Mesodermal cell (in vitro differentiated cells): ENCODE measurements around the gene ACOX2.
A peak's percentile ranks its signal among the peaks of the same experiment; 100 is the strongest.

Source experiments
- H3K27ac ChIP-seq: 2 replicates; pipeline ENCODE4 v1.7.0; 2013; ENCODE audit warnings: mild to moderate bottlenecking, low read depth, low read length, moderate library complexity; ENCODE audit not compliant: severe bottlenecking
- H3K36me3 ChIP-seq: 2 replicates; pipeline ENCODE4 v1.7.1; 2013; ENCODE audit warnings: mild to moderate bottlenecking, low read length, moderate library complexity; ENCODE audit not compliant: control insufficient read depth, insufficient read depth
- H3K4me1 ChIP-seq: one replicate; pipeline ENCODE4 v1.7.1; 2013; ENCODE audit warnings: mild to moderate bottlenecking, low read length; ENCODE audit not compliant: insufficient read depth, control insufficient read depth, poor library complexity, severe bottlenecking
- H3K4me3 ChIP-seq: 2 replicates; pipeline ENCODE4 v1.7.0; 2013; ENCODE audit warnings: low read length, control low read depth, mild to moderate bottlenecking; ENCODE audit not compliant: insufficient read depth, poor library complexity, severe bottlenecking; ENCODE audit errors: extremely low read depth
- H3K9me3 ChIP-seq: 2 replicates; pipeline ENCODE4 v1.7.1; 2013; ENCODE audit warnings: mild to moderate bottlenecking, low read length, moderate library complexity; ENCODE audit not compliant: control insufficient read depth
- WGBS, 2 experiments: methylation state at CpG; one replicate each; pipeline ENCODE4 v1.1.5; 2013; ENCODE audit warnings: missing lambda C conversion rate in 2 of 2; ENCODE audit not compliant: insufficient coverage in 2 of 2; 5-methylcytosine and 5-hydroxymethylcytosine counted together

The ACOX2 gene

DNA sequence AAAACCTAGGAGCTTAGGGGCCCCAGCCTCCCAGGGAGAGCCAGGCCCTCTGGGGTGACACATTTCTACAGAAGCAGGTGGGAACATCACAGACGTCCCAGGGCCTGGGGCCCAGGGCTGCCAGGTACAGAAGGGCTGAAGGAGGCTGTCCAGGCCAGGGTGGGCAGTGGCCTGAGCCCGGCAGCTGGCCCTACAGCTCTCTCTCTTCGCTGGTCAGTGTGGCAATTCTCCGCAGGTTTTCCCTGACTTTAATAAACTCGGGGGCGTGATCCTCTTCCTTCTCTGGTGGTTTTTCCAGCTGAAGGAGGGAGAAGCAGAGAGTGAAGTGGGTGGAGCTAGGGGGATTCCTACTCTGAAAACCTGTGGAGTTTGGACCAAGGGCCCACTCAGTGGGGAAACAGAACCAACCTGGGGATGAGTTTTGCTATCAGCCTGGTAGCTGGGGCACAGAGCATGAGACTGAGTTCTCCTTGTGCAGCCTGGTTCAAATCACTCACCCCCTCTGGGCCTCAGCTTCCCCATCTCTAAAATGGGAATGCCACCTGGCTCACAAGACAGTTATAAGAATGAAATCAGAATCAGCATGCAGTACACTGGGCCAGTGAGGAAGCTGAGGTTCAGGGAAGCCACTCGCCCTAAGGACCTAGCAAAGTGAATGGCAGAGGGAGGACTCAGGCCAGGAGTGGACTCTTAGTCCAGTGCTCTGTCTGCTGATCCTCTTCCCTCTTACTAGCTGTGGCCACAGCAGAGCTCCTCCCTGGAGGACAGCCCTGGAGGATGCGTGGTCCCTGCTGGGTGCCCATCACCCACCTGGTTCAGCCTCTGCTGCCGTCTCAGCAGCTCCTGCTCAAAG lies 29.6 kb upstream of the ACOX2 start:
- no peaks in the 10 kb centered on the region for H3K9me3 ChIP-seq
- WGBS, 2 experiments, result 82 to 90% methylated on average over 9 of the region's 9 CpGs
- no peak overlapping the region for H3K27ac ChIP-seq
- no peaks in the 10 kb centered on the region for H3K36me3 ChIP-seq
- H3K4me3 ChIP-seq, result no peak overlapping the region
- peaks cover 19% of the 10 kb centered on the region for H3K4me1 ChIP-seq

DNA sequence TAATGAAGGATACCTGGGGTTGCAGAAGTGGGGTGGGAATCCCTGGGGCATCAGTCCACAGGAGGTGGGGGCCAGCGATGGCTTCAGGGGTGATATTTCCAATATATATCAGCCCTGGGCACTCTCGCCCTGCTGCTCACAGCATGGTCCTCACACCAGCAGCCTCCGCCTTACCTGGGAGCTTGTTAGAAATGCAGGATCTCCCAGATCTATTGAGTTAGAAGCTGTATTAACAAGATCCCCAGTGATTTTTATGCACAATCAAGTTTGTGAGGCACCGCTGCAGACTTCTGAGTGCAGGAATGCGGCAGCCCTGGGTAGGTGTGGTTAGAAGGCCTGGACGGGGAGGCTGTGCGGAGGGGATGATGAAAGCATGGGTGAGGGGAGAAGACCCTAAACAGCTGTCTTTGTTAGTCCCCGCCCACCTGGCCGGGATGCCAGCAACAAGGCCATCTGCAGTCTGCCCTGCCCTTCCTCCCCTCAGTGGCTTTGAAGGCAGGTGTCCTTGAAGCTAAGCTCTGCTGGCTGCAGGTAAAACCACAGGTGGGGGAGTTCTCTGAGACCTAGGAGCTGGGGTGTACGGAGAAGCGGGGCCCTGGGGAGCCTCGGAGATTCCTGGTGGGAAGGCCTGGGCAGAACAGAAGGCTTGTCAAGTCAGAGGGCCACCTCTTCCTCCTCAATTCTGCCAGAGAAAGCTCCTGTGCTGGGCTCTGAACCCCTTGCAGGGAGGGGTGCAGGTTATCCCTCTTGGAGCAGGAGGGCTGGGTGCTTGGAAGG lies 28.8 kb upstream of the ACOX2 start:
- H3K36me3 ChIP-seq, result no peaks in the 10 kb centered on the region
- no peak overlapping the region for H3K27ac ChIP-seq
- peaks cover 22% of the 10 kb centered on the region for H3K4me1 ChIP-seq
- H3K4me3 ChIP-seq, result no peak overlapping the region
- 69 to 76% methylated on average over 5 to 10 of the region's 12 CpGs for WGBS, 2 experiments
- H3K9me3 ChIP-seq, result no peaks in the 10 kb centered on the region

DNA sequence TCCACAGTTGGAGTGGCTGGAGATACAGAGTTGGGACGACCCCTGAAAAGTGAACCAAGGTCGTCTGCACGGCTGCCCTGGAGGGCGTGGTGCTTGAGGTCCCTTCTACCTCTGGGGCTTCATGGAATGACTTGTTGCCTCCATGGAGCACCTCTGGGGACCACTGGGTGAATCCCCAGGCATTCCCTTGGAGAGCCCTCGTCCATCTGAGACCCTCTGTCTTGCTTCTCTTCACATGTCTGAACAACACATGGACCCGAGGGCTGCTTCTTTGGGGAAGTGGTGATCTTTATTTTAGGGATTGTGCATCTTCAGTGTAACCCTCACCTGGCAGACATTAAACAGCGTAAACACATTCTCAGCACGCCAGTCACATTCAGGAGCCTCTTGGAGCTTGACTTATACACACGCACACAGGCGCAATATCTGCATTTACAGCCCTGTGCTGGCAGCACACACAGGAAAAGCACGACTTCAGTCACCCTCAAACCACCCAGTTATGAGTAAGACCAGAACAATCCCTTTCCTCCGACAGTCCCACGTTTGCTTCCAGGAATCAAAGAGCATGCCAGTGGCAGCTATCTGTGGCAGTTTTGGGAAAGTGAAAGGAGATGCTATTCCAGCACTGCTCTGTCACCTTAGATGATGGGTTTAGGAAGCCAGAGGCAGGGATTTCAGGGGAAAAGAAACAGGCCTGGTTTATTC lies 27.6 kb upstream of the ACOX2 start:
- peaks cover 22% of the 10 kb centered on the region for H3K4me1 ChIP-seq
- H3K4me3 ChIP-seq, result no peak overlapping the region
- H3K36me3 ChIP-seq, result no peaks in the 10 kb centered on the region
- peak overlapping the region; percentile 66 for H3K27ac ChIP-seq
- WGBS, 2 experiments, result 89 to 94% methylated on average over 10 of the region's 13 CpGs
- no peaks in the 10 kb centered on the region for H3K9me3 ChIP-seq

DNA sequence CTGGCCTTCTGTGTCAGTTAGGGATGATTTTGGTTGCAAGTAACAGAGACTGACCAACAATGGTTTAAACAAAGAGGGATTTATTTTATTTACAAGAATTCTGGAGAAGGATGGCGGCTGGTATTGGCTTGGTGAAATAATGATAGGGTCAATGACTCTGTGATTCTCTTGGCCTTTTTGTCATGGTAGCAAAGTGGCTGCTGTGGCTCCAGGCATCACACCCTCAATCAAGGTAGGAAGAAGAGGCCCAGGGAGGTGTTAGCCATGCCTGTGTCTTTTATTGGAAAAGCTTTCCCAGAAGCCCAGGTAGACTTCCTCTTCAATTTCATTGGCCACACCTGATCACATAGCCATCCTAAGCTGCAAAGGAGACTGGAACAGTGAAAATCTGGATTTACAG lies 27.1 kb upstream of the ACOX2 start:
- 100% methylated on average over 1 of the region's 1 CpG; no CpG with 5 or more reads in 1 of the 2 experiments for WGBS, 2 experiments
- no peaks in the 10 kb centered on the region for H3K9me3 ChIP-seq
- H3K4me3 ChIP-seq, result no peak overlapping the region
- no peaks in the 10 kb centered on the region for H3K36me3 ChIP-seq
- no peak overlapping the region for H3K27ac ChIP-seq
- peaks cover 22% of the 10 kb centered on the region for H3K4me1 ChIP-seq

DNA sequence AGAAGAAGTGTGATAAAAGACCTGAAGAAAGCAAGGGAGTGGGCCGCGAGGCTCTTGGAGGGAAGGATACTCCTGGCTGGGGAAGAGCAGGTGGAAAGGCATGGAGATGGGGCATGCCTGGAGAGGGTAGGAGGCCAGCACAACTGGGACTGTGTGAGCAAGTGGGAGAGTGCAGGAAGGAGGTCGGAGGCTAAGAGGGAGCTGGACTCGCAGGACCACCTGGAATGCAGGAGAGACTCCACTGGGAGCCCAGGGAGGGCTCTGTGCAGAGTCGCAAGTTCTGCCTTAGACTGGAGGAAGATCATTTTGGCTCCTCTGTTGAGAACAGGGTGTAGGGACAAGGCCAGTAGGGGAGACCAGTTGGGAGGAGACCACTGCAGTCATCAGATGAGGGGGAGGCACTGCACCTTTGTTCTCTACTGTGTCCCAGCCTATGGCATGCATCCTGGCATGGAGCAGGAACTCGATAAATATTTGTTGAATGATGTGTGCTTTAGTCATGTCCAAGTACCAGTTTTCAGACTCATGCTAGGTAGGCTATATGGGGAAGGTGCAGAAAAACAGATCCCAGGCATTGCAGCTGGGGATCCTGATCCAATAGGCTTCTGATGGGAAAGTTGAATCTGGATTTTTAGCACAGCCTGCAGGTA lies 26.5 kb upstream of the ACOX2 start:
- Histone ChIP-seq H3K4me3 (no peak overlapping the region), H3K9me3 (no peaks in the 10 kb centered on the region), H3K4me1 (peaks cover 22% of the 10 kb centered on the region), H3K36me3 (no peaks in the 10 kb centered on the region), H3K27ac (no peak overlapping the region)
- 79 to 82% methylated on average over 6 of the region's 6 CpGs for WGBS, 2 experiments

DNA sequence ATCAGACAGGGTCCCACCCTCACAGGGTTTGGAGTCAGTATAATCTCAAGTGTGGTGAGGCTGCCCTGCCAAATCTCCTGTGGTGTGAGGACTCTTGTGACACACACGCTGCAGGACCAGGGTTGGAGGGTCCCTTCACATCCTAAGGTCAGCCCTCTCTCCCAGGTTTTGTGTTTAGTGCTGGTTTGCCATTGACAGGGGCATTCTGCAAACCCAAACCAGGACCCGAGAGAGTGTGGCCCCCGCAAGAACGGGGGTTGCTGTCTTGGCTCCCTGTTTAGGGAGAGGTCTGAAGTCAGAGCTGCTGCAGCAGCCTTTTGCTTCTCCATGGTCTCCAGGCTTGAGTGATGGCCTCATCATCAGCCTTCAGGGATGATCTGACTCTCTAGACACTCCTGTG lies 25.5 kb upstream of the ACOX2 start:
- Histone ChIP-seq H3K27ac (no peak overlapping the region), H3K9me3 (no peaks in the 10 kb centered on the region), H3K4me1 (peaks cover 22% of the 10 kb centered on the region), H3K36me3 (no peaks in the 10 kb centered on the region), H3K4me3 (no peak overlapping the region)
- 84 to 96% methylated on average over 3 of the region's 4 CpGs for WGBS, 2 experiments

DNA sequence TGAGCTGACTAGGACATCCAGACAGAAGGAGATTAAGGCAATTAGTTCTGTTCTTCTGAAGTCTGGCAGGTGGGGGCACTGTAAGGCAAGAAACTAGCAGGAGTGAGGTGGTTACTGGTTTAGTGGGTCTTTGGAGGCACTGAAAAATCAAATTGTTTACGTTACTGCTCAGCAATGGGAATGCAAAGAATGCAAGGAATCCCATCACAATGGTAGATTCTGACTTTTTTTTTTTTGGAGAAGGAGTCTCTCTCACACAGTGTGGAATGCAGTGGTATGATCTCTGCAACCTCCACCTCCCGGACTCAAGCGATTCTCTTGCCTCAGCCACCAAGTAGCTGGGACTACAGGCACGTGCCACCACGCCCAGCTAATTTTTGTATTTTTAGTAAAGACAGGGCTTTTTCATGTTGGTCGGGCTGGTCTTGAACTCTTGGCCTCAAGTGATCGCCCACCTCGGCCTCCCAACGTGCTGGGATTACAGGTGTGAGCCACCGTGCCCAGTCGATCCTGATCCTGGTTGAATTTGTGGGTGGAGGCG lies 23.9 kb upstream of the ACOX2 start:
- Histone ChIP-seq H3K36me3 (no peaks in the 10 kb centered on the region), H3K27ac (peak overlapping the region; percentile 85)

DNA sequence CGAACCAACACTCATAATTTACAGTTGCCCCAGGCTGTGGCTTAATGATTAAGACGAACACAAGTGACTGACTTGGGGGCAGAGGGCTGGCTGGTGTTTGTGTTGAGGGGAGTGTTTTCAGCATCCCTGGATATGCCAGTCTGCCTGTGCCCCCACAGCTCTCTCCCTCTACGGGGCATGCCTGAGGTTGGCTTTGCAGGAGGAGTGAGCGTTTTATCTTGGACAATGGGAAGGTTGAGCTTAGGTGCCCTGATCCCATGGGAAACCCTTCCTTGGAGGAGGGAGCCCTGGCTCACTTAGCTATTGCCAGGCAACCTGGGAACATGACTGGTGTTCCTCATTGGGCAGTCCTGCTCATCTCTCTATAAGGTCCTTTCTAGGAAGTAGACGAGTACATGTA lies 22.6 kb upstream of the ACOX2 start:
- Histone ChIP-seq H3K9me3 (no peaks in the 10 kb centered on the region), H3K4me3 (no peak overlapping the region), H3K4me1 (peaks cover 6% of the 10 kb centered on the region), H3K27ac (no peak overlapping the region), H3K36me3 (no peaks in the 10 kb centered on the region)
- 67 to 90% methylated on average over 1 to 2 of the region's 5 CpGs for WGBS, 2 experiments

More for the DNA sequence above, 23.9 kb upstream of the ACOX2 start:
- 62 to 63% methylated on average over 9 to 10 of the region's 12 CpGs for WGBS, 2 experiments
- H3K9me3 ChIP-seq, result no peaks in the 10 kb centered on the region
- H3K4me3 ChIP-seq, result no peak overlapping the region
- H3K4me1 ChIP-seq, result peaks cover 18% of the 10 kb centered on the region

DNA sequence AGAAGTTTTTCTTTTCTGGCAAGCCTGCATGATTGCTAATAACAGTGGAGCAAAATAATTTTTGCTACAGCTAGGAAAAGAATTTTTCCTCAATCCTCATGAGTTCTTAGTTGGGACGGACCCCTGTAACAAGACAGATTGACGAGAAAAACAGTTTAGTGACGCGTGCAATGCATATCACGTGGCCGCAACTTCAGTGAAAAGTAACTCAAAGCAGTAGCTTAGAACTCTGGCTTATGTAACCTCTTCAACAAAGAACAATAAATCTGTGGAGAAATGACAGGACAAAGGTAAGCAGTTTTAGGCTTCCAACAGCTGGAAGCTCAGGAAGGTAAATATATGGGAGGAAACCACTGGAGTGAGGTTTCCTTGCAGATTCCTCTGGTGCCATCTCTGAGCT lies 20.5 kb upstream of the ACOX2 start:
- 97% methylated on average over 5 to 6 of the region's 6 CpGs for WGBS, 2 experiments
- Histone ChIP-seq H3K4me3 (no peak overlapping the region), H3K36me3 (no peaks in the 10 kb centered on the region), H3K4me1 (peaks cover 3% of the 10 kb centered on the region), H3K9me3 (no peaks in the 10 kb centered on the region), H3K27ac (no peak overlapping the region)

DNA sequence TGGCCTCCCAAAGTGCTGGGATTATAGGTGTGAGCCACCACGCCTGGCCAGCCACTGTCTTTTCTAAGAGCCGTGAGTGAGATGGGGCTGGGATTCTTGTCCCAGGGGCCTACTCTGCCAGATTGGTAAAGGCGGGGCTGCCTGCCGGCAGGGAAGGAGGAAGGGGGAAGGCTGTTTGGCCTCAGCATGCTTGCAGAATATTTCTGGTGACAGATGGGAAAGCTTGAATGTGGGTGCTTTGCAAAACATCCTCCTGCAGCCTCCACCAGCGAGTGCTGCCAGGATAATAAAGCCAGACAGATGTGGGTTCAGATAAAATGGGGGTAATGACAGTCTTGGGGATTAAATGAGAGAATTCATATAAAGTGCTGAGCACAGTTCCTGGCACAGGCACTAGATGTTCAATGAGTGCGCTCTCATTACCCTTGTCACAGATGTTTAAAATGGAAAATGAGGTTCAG lies 19.8 kb upstream of the ACOX2 start:
- Histone ChIP-seq H3K36me3 (no peaks in the 10 kb centered on the region), H3K9me3 (no peaks in the 10 kb centered on the region), H3K4me3 (no peak overlapping the region), H3K27ac (no peak overlapping the region), H3K4me1 (peaks cover 3% of the 10 kb centered on the region)
- WGBS, 2 experiments, result 66 to 72% methylated on average over 4 to 6 of the region's 6 CpGs
